Activated effector memory CD4-positive, alpha-beta T cell treated with Interleukin-2 at 50 U/mL for 16 hours (primary cell): Measurements from ENCODE around the gene NT5DC2.
A peak's percentile ranks its signal among the peaks of the same experiment; 100 is the strongest.

Experiments used
- DNase-seq: peaks from one replicate; pipeline ENCODE4 v3.0.0-alpha.2; 2020

Gene NT5DC2

GRCh38 chr3:52533623-52534280 is at the start of gene NT5DC2:
Gene NT5DC2 (minus strand): TSS chr3:52533857. CDS start chr3:52533737, 120 bp downstream.
- DNase-seq = peak; percentile 54

GRCh38 chr3:52574056-52574965 is 40.7 kb upstream of the NT5DC2 start:
- no peak for DNase-seq

- DNase-seq = no peak
These were observed 38.6 kb upstream of the NT5DC2 start for GRCh38 chr3:52572221-52572620.

- no peak for DNase-seq
These were observed 36.4 kb upstream of the NT5DC2 start for GRCh38 chr3:52570076-52570475.

- DNase-seq = no peak
These were observed 34.4 kb upstream of the NT5DC2 start for GRCh38 chr3:52568069-52568468.

- DNase-seq = no peak
These were observed 30.3 kb upstream of the NT5DC2 start for GRCh38 chr3:52563984-52564383.

GRCh38 chr3:52561028-52561747 is 27.5 kb upstream of the NT5DC2 start:
- DNase-seq = no peak

- DNase-seq = no peak
These were observed 24.8 kb upstream of the NT5DC2 start for GRCh38 chr3:52558436-52558835.

- no peak for DNase-seq
These were observed 23.6 kb upstream of the NT5DC2 start for GRCh38 chr3:52557011-52557960.

- DNase-seq = no peak
These were observed 21.4 kb upstream of the NT5DC2 start for GRCh38 chr3:52555056-52555455.

GRCh38 chr3:52554026-52554755 is 20.5 kb upstream of the NT5DC2 start:
- DNase-seq = no peak

- DNase-seq = no peak
These were observed 18.4 kb upstream of the NT5DC2 start for GRCh38 chr3:52552089-52552488.

- DNase-seq = no peak
These were observed 17.5 kb upstream of the NT5DC2 start for GRCh38 chr3:52551118-52551517.

- DNase-seq = no peak
These were observed 13.5 kb upstream of the NT5DC2 start for GRCh38 chr3:52547143-52547542.

- DNase-seq = no peak
These were observed 12.6 kb upstream of the NT5DC2 start for GRCh38 chr3:52546111-52546901.

- no peak for DNase-seq
These were observed 11.3 kb upstream of the NT5DC2 start for GRCh38 chr3:52544937-52545336.

- DNase-seq = no peak
These were observed 7.4 kb upstream of the NT5DC2 start for GRCh38 chr3:52541050-52541449.

- DNase-seq = no peak
These were observed 5.5 kb upstream of the NT5DC2 start for GRCh38 chr3:52539010-52539653.

GRCh38 chr3:52537726-52538421 is 4.2 kb upstream of the NT5DC2 start:
- DNase-seq = no peak
